ENCODE results near the gene CEACAM18. TPM values are rescaled to one million over a fixed set of nuclear protein-coding genes. Genes with fewer than 3 reads are reported as not detected.

CEACAM18 gene
- polyA plus RNA-seq, 2 of the 4 experiments (the other 2 are of a cell fraction) = not detected

- ATAC-seq (no peak), FAIRE-seq (no peak), DNase-seq (ENCODE audit: low read depth in 1 of 2, low spot score in 1 of 2) (no peak)
- TF ChIP-seq JUN (IDR thresholded peaks at IDR 0.05) = no peak
- no peak for TF ChIP-seq CTCF (IDR thresholded peaks at IDR 0.05)
- TF ChIP-seq RNF2 (IDR thresholded peaks at IDR 0.05; ENCODE audit: borderline replicate concordance, low read depth) = no peak
- TF ChIP-seq REST (IDR thresholded peaks at IDR 0.05) = no peak
- no peak for TF ChIP-seq POLR2A (IDR thresholded peaks at IDR 0.05; ENCODE audit: low read length)
- TF ChIP-seq ELK1 (IDR thresholded peaks at IDR 0.05; ENCODE audit: low read depth, low read length) = no peak
- TF ChIP-seq JUNB (IDR thresholded peaks at IDR 0.05) = no peak
- TF ChIP-seq POLR2AphosphoS2 (conservative IDR thresholded peaks at IDR 0.05; ENCODE audit: low read length) = no peak
- TF ChIP-seq HMGXB4 (CRISPR knock-in tag; IDR thresholded peaks at IDR 0.05; ENCODE audit: borderline replicate concordance) = no peak
- Histone ChIP-seq H3K27ac (no peak overlapping the region), H3K4me2 (no peak overlapping the region), H3K4me3 (no peak overlapping the region), H3K9me3 (peaks cover 4% of the 10 kb centered on the region; the same call in 1 of the 3 replicates), H3K4me1 (no peaks in the 10 kb centered on the region)
- 7% methylated on average over 3 of the region's 3 CpGs for WGBS (ENCODE audit: missing lambda C conversion rate)
- ChIA-PET POLR2A (no interaction called here), CTCF (interaction anchor here (1.0 to 1.2 kb wide), 2 partner anchors 30 to 191 kb away, joined by 4 to 6 read pairs; no protein-coding TSS in a partner anchor)
Measured at GRCh38 chr19:51466723-51467122, 11.6 kb upstream of the CEACAM18 start.

- 0 out of 3 replicates have a peak, but pooled peaks cover 4% of the 10 kb centered on the region for H3K9me3 ChIP-seq
- no peaks in the 10 kb centered on the region for H3K4me1 ChIP-seq
- TF ChIP-seq E2F6 (IDR thresholded peaks at IDR 0.05; ENCODE audit: borderline replicate concordance, low read depth) (no peak), CHD2 (IDR thresholded peaks at IDR 0.05; ENCODE audit: low read length, partially characterized antibody) (no peak), FOXS1 (CRISPR knock-in tag; IDR thresholded peaks at IDR 0.05) (no peak), POLR2AphosphoS2 (conservative IDR thresholded peaks at IDR 0.05; ENCODE audit: low read length) (no peak), HEYL (CRISPR knock-in tag; IDR thresholded peaks at IDR 0.05) (no peak), ZC3H11A (IDR thresholded peaks at IDR 0.05) (no peak), KDM5A (IDR thresholded peaks at IDR 0.05) (no peak), RAD21 (conservative IDR thresholded peaks at IDR 0.05 in 1 of 2, IDR thresholded peaks at IDR 0.05 in 1 of 2) (no peak), POLR2A (IDR thresholded peaks at IDR 0.05; ENCODE audit: low read length) (no peak), CHD4 (IDR thresholded peaks at IDR 0.05; ENCODE audit: borderline replicate concordance) (no peak), RNF2 (IDR thresholded peaks at IDR 0.05; ENCODE audit: borderline replicate concordance, low read depth) (no peak)
- CTCF ChIA-PET = interaction anchor here (0.8 to 1.4 kb wide), 4 partner anchors 28 to 191 kb away, joined by 3 to 4 read pairs (median 4); no protein-coding TSS in a partner anchor
- WGBS (ENCODE audit: missing lambda C conversion rate) = 2% methylated on average over 4 of the region's 4 CpGs
- no peak overlapping the region for H3K4me3 ChIP-seq
- POLR2A ChIA-PET = no interaction called here
- DNase-seq (ENCODE audit: low read depth in 1 of 2, low spot score in 1 of 2) = no peak
- no peak overlapping the region for H3K27ac ChIP-seq
- no peak for ATAC-seq
- no peak overlapping the region for H3K4me2 ChIP-seq
- FAIRE-seq = no peak
Measured at GRCh38 chr19:51467864-51468544, 10.3 kb upstream of the CEACAM18 start.
